Subcutaneous adipose tissue (tissue), 4 donors: ENCODE results near the gene USP20. TPM values are rescaled to one million over a fixed set of nuclear protein-coding genes. Genes with fewer than 3 reads are reported as not detected.

ENCODE experiments used
- CTCF ChIP-seq: fragments of 450-650 bp; IDR thresholded peaks from one replicate; pipeline ENCODE4 v1.5.1; 2016; ENCODE audit warnings: low read depth, mild to moderate bottlenecking, control low read depth, antibody characterized with exemption, moderate library complexity
- total RNA-seq, 4 donors: library from RNA; depleted of rRNA; stranded (reverse); fragments of >200 nt; gene quantifications; one replicate each; pipeline ENCODE4 v1.1.0, GENCODE V29; 2016

The USP20 gene
- total RNA-seq, 4 donors from 2014 or later: 12.1 to 23.7 (median 19.8) TPM

DNA sequence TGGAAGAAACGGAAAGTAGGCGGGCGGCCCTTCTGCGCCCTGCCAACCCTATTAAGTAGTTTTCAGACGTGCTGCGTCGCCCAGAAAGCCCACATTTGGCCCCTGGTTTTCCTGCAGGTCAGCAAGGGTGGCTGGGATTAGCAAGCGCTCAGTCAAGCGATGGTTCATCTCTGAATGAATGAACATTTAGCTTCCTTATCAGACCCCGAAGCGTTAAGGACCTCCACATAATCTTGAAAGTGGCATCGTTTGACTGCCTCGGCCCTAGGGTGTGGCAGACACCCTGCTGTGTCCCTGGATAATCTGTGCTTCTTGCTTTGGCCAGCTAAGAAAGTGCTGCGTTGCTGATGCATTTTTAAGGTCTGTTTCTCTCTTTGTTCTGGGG lies 31.6 kb upstream of the USP20 start:
- no peak for TF ChIP-seq CTCF

GRCh38 chr9:129806061-129806460 lies 29.2 kb upstream of the USP20 start:
- no peak for TF ChIP-seq CTCF

- TF ChIP-seq CTCF: no peak
These were observed 25.9 kb upstream of the USP20 start for GRCh38 chr9:129809346-129809745.

- TF ChIP-seq CTCF: no peak
These were observed 25.1 kb upstream of the USP20 start for GRCh38 chr9:129810116-129810515.

- no peak for TF ChIP-seq CTCF
These were observed 24.5 kb upstream of the USP20 start for GRCh38 chr9:129810788-129811187.

- TF ChIP-seq CTCF: no peak
These were observed 23.3 kb upstream of the USP20 start for GRCh38 chr9:129811967-129812363.

DNA sequence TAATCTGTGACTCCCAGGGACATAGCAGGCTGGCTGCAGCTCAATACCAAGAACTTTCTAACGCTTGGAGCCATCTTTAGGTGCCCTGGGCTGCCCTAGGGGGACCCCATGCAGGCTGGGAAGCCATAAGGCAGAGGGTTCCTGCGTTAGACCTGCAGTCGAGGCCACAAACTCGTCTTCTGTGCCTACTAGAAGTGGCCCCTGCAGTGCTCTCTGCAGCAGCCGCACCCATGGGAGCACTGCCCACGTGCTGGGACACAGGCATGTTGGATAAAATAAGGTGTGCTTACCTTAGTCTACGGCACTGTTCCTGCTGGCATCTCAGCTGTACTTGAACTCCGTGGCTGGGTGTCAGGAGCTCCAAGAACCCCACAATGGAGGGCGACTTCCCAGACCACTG lies 22.9 kb upstream of the USP20 start:
- TF ChIP-seq CTCF: no peak
